ENCODE results near the gene SLC25A38.

- TF ChIP-seq EZH2 (IDR thresholded peaks at IDR 0.05; ENCODE audit: low read depth) (no peak), CTCF (conservative IDR thresholded peaks at IDR 0.05) (no peak)
These were observed 13.5 kb downstream of the SLC25A38 start for GRCh38 chr3:39396690-39397089.
